T-helper 1 cell treated with Interleukin-12 subunit alpha and Interleukin-12 subunit beta and Interleukin-4 antibody, amounts not matched to agents 30 μg/mL and 1 μg/mL, for 36 hours (primary cell): ENCODE measurements around the gene MARCHF2.
A peak's percentile ranks its signal among the peaks of the same experiment; 100 is the strongest.

Source experiments
- H3K27ac Mint-ChIP-seq: one replicate; pipeline ENCODE4 v1.8.0; 2021; ENCODE audit warnings: mild to moderate bottlenecking, mixed read lengths
- H3K27me3 Mint-ChIP-seq: one replicate; pipeline ENCODE4 v1.8.0; 2021; ENCODE audit warnings: low read depth, mixed read lengths
- H3K36me3 Mint-ChIP-seq: one replicate; pipeline ENCODE4 v1.8.0; 2021; ENCODE audit warnings: low read depth, mixed read lengths
- H3K4me1 Mint-ChIP-seq: one replicate; pipeline ENCODE4 v1.8.0; 2021; ENCODE audit warnings: low read depth, mixed read lengths
- H3K4me3 Mint-ChIP-seq: one replicate; pipeline ENCODE4 v1.8.0; 2021; ENCODE audit warnings: mild to moderate bottlenecking, moderate library complexity, mixed read lengths
- H3K9me3 Mint-ChIP-seq: one replicate; pipeline ENCODE4 v1.8.0; 2021; ENCODE audit warnings: mixed read lengths

MARCHF2 gene

GRCh38 chr19:8449830-8450229 is 36.7 kb downstream of the MARCHF2 start:
- no peak overlapping the region for H3K4me3 Mint-ChIP-seq
- no peaks in the 10 kb centered on the region for H3K27me3 Mint-ChIP-seq
- H3K36me3 Mint-ChIP-seq, result peaks cover 25% of the 10 kb centered on the region
- H3K9me3 Mint-ChIP-seq, result no peaks in the 10 kb centered on the region
- H3K27ac Mint-ChIP-seq, result no peak overlapping the region
- H3K4me1 Mint-ChIP-seq, result peaks cover 59% of the 10 kb centered on the region

- H3K36me3 Mint-ChIP-seq, result peaks cover 30% of the 10 kb centered on the region
- H3K4me1 Mint-ChIP-seq, result peaks cover 63% of the 10 kb centered on the region
- no peaks in the 10 kb centered on the region for H3K9me3 Mint-ChIP-seq
- H3K27me3 Mint-ChIP-seq, result no peaks in the 10 kb centered on the region
- H3K4me3 Mint-ChIP-seq, result no peak overlapping the region
- no peak overlapping the region for H3K27ac Mint-ChIP-seq
Observed at GRCh38 chr19:8451377-8451776, 38.3 kb downstream of the MARCHF2 start.

- peaks cover 64% of the 10 kb centered on the region for H3K4me1 Mint-ChIP-seq
- H3K4me3 Mint-ChIP-seq, result no peak overlapping the region
- H3K9me3 Mint-ChIP-seq, result no peaks in the 10 kb centered on the region
- H3K27ac Mint-ChIP-seq, result peak overlapping the region; percentile 29
- H3K36me3 Mint-ChIP-seq, result peaks cover 35% of the 10 kb centered on the region
- H3K27me3 Mint-ChIP-seq, result no peaks in the 10 kb centered on the region
Observed at GRCh38 chr19:8451885-8452284, 38.8 kb downstream of the MARCHF2 start.

GRCh38 chr19:8452446-8453123 is 39.5 kb downstream of the MARCHF2 start:
- Mint-ChIP-seq H3K36me3 (peaks cover 32% of the 10 kb centered on the region), H3K9me3 (no peaks in the 10 kb centered on the region), H3K4me3 (no peak overlapping the region), H3K27ac (peak overlapping the region; percentile 24), H3K4me1 (peaks cover 61% of the 10 kb centered on the region), H3K27me3 (no peaks in the 10 kb centered on the region)

GRCh38 chr19:8453616-8454015 is 40.5 kb downstream of the MARCHF2 start:
- no peaks in the 10 kb centered on the region for H3K9me3 Mint-ChIP-seq
- no peak overlapping the region for H3K4me3 Mint-ChIP-seq
- H3K27ac Mint-ChIP-seq, result no peak overlapping the region
- peaks cover 65% of the 10 kb centered on the region for H3K4me1 Mint-ChIP-seq
- peaks cover 31% of the 10 kb centered on the region for H3K36me3 Mint-ChIP-seq
- no peaks in the 10 kb centered on the region for H3K27me3 Mint-ChIP-seq

GRCh38 chr19:8454218-8454617 is 41.1 kb downstream of the MARCHF2 start:
- Mint-ChIP-seq H3K36me3 (peaks cover 27% of the 10 kb centered on the region), H3K27ac (no peak overlapping the region), H3K4me3 (no peak overlapping the region), H3K9me3 (no peaks in the 10 kb centered on the region), H3K27me3 (no peaks in the 10 kb centered on the region), H3K4me1 (peaks cover 60% of the 10 kb centered on the region)

- Mint-ChIP-seq H3K27me3 (no peaks in the 10 kb centered on the region), H3K4me3 (no peak overlapping the region), H3K4me1 (peaks cover 61% of the 10 kb centered on the region), H3K36me3 (peaks cover 31% of the 10 kb centered on the region), H3K9me3 (no peaks in the 10 kb centered on the region), H3K27ac (no peak overlapping the region)
Observed at GRCh38 chr19:8455018-8455417, 41.9 kb downstream of the MARCHF2 start.

- Mint-ChIP-seq H3K36me3 (peaks cover 31% of the 10 kb centered on the region), H3K4me3 (peak overlapping the region; percentile 19), H3K27ac (no peak overlapping the region), H3K27me3 (no peaks in the 10 kb centered on the region), H3K9me3 (no peaks in the 10 kb centered on the region), H3K4me1 (peaks cover 60% of the 10 kb centered on the region)
Observed at GRCh38 chr19:8456064-8456463, 43.0 kb downstream of the MARCHF2 start.

GRCh38 chr19:8457209-8457608 is 44.1 kb downstream of the MARCHF2 start:
- Mint-ChIP-seq H3K27me3 (no peaks in the 10 kb centered on the region), H3K36me3 (peaks cover 26% of the 10 kb centered on the region), H3K4me1 (peaks cover 50% of the 10 kb centered on the region), H3K9me3 (no peaks in the 10 kb centered on the region), H3K27ac (no peak overlapping the region), H3K4me3 (no peak overlapping the region)

- H3K36me3 Mint-ChIP-seq, result peaks cover 30% of the 10 kb centered on the region
- H3K4me3 Mint-ChIP-seq, result no peak overlapping the region
- no peaks in the 10 kb centered on the region for H3K27me3 Mint-ChIP-seq
- peaks cover 48% of the 10 kb centered on the region for H3K4me1 Mint-ChIP-seq
- no peaks in the 10 kb centered on the region for H3K9me3 Mint-ChIP-seq
- H3K27ac Mint-ChIP-seq, result no peak overlapping the region
Observed at GRCh38 chr19:8457827-8458226, 44.7 kb downstream of the MARCHF2 start.

GRCh38 chr19:8458380-8458779 is 45.3 kb downstream of the MARCHF2 start:
- Mint-ChIP-seq H3K36me3 (peaks cover 33% of the 10 kb centered on the region), H3K4me1 (peaks cover 48% of the 10 kb centered on the region), H3K27me3 (no peaks in the 10 kb centered on the region), H3K4me3 (no peak overlapping the region), H3K9me3 (no peaks in the 10 kb centered on the region), H3K27ac (peak overlapping the region; percentile 49)

GRCh38 chr19:8459095-8459494 is 46.0 kb downstream of the MARCHF2 start:
- H3K4me3 Mint-ChIP-seq, result no peak overlapping the region
- H3K4me1 Mint-ChIP-seq, result peaks cover 43% of the 10 kb centered on the region
- H3K27me3 Mint-ChIP-seq, result no peaks in the 10 kb centered on the region
- H3K27ac Mint-ChIP-seq, result no peak overlapping the region
- no peaks in the 10 kb centered on the region for H3K9me3 Mint-ChIP-seq
- H3K36me3 Mint-ChIP-seq, result peaks cover 33% of the 10 kb centered on the region

GRCh38 chr19:8459520-8460270 is 46.6 kb downstream of the MARCHF2 start:
- H3K4me3 Mint-ChIP-seq, result no peak overlapping the region
- H3K27ac Mint-ChIP-seq, result no peak overlapping the region
- H3K27me3 Mint-ChIP-seq, result no peaks in the 10 kb centered on the region
- peaks cover 36% of the 10 kb centered on the region for H3K36me3 Mint-ChIP-seq
- no peaks in the 10 kb centered on the region for H3K9me3 Mint-ChIP-seq
- H3K4me1 Mint-ChIP-seq, result peaks cover 40% of the 10 kb centered on the region

- H3K4me1 Mint-ChIP-seq, result peaks cover 37% of the 10 kb centered on the region
- no peaks in the 10 kb centered on the region for H3K9me3 Mint-ChIP-seq
Observed at GRCh38 chr19:8460516-8461298, 47.6 kb downstream of the MARCHF2 start.

More at GRCh38 chr19:8460516-8461298, 47.6 kb downstream of the MARCHF2 start:
- H3K27me3 Mint-ChIP-seq, result no peaks in the 10 kb centered on the region
- peaks cover 33% of the 10 kb centered on the region for H3K36me3 Mint-ChIP-seq
- H3K4me3 Mint-ChIP-seq, result no peak overlapping the region
- no peak overlapping the region for H3K27ac Mint-ChIP-seq
